B cell (primary cell): Measurements from ENCODE around the gene SLC13A4. TPM values are rescaled to one million over a fixed set of nuclear protein-coding genes. Genes with fewer than 3 reads are reported as not detected.

ENCODE experiments used
- ATAC-seq: fragments of 200-7000 bp; cut with Tn5 transposase; one replicate; pipeline ENCODE4 v1.10.0; 2021; ENCODE audit warnings: low read depth, mild to moderate bottlenecking, moderate number of reproducible peaks, moderate library complexity
- CTCF ChIA-PET: fragments of 350-600 bp; sonication (Branson Sonifier 250); formaldehyde crosslinking; loops from one replicate; lab custom pipeline; 2021; ENCODE audit warnings: antibody characterized with exemption, inconsistent platforms; lab: Charles Lee
- POLR2A ChIA-PET: fragments of 350-600 bp; sonication (Branson Sonifier 250); formaldehyde crosslinking; loops from one replicate; lab custom pipeline; 2021; ENCODE audit warnings: antibody characterized with exemption; lab: Charles Lee
- DNase-seq: peaks from one replicate; pipeline ENCODE4 v3.0.0; 2013
- H2AFZ ChIP-seq: 2 replicates; pipeline ENCODE4 v1.6.1; 2012; ENCODE audit warnings: mild to moderate bottlenecking, low read depth, low read length; ENCODE audit not compliant: insufficient read depth, poor library complexity, severe bottlenecking
- H3K27ac ChIP-seq, 2 donors: 1 replicate in 1 of 2; 2 replicates in 1 of 2; pipeline ENCODE4 v1.5.1; 2012 to 2013; ENCODE audit warnings: low read length in 2 of 2, mild to moderate bottlenecking in 2 of 2, moderate library complexity in 1 of 2
- H3K27me3 ChIP-seq, 4 experiments: fragments of 200-600 bp in 1 of 4; sonication (generic) in 1 of 4; replicated peaks in 1 of 4; 1 replicate in 2 of 4; 2 replicates in 2 of 4; pipeline versions ENCODE4 v1.6.1 to v1.7.0; 2013 to 2016; ENCODE audit warnings: low read length in 3 of 4, mild to moderate bottlenecking in 2 of 4, mixed read lengths in 1 of 4, moderate library complexity in 1 of 4; ENCODE audit not compliant: insufficient read depth in 4 of 4, control insufficient read depth in 3 of 4; ENCODE audit errors: control extremely low read depth in 1 of 4
- H3K36me3 ChIP-seq, 2 experiments: replicated peaks in 1 of 2; 1 replicate in 1 of 2; 2 replicates in 1 of 2; pipeline versions ENCODE4 v1.6.1 to v1.7.1; 2013; ENCODE audit warnings: low read length in 1 of 2; ENCODE audit not compliant: insufficient read depth in 2 of 2, control insufficient read depth in 1 of 2; ENCODE audit errors: control extremely low read depth in 1 of 2, extremely low read depth in 1 of 2
- H3K4me1 ChIP-seq, 2 donors: fragments of 200-600 bp in 1 of 2; sonication (generic) in 1 of 2; 1 replicate in 1 of 2; 2 replicates in 1 of 2; pipeline versions ENCODE4 v1.5.1 to v1.6.1; 2013 to 2017; ENCODE audit warnings: low read length in 2 of 2; ENCODE audit not compliant: control insufficient read depth in 2 of 2, insufficient read depth in 2 of 2
- H3K4me2 ChIP-seq: replicated peaks from 2 replicates; pipeline ENCODE3; 2012; ENCODE audit warnings: mild to moderate bottlenecking, low read depth, low read length; ENCODE audit not compliant: poor library complexity, severe bottlenecking
- H3K4me3 ChIP-seq, 5 experiments: fragments of 200-600 bp in 1 of 5; sonication (generic) in 1 of 5; 1 replicate in 3 of 5; 2 replicates in 2 of 5; pipeline versions ENCODE4 v1.5.1 to v1.7.0; 2011 to 2016; ENCODE audit warnings: low read length in 4 of 5, mild to moderate bottlenecking in 4 of 5, low read depth in 2 of 5, control low read depth in 1 of 5, moderate library complexity in 1 of 5; ENCODE audit not compliant: insufficient read depth in 1 of 5; ENCODE audit errors: control extremely low read depth in 1 of 5, extremely low read depth in 1 of 5
- H3K79me2 ChIP-seq: fragments of 200-600 bp; sonication (generic); one replicate; pipeline ENCODE4 v1.6.0; 2016; ENCODE audit warnings: low read length; ENCODE audit not compliant: control insufficient read depth, insufficient read depth
- H3K9ac ChIP-seq: fragments of 200-600 bp; sonication (generic); 2 replicates; pipeline ENCODE4 v1.6.1; 2017; ENCODE audit warnings: mild to moderate bottlenecking, low read length, moderate library complexity
- H3K9me3 ChIP-seq, 3 donors: one replicate each; pipeline versions ENCODE4 v1.6.1 to v1.7.1; 2013; ENCODE audit warnings: low read length in 2 of 3; ENCODE audit not compliant: control insufficient read depth in 2 of 3, insufficient read depth in 1 of 3; ENCODE audit errors: control extremely low read depth in 1 of 3
- H4K20me1 ChIP-seq: 2 replicates; pipeline ENCODE4 v1.6.0; 2012; ENCODE audit warnings: mild to moderate bottlenecking, low read length; ENCODE audit not compliant: insufficient read depth, control insufficient read depth, poor library complexity, severe bottlenecking
- H3K27ac Mint-ChIP-seq: one replicate; pipeline ENCODE4 v1.8.0; 2021; ENCODE audit warnings: mixed read lengths
- H3K27me3 Mint-ChIP-seq: one replicate; pipeline ENCODE4 v1.8.0; 2021; ENCODE audit warnings: mixed read lengths
- H3K4me1 Mint-ChIP-seq: one replicate; pipeline ENCODE4 v1.8.0; 2021; ENCODE audit warnings: mixed read lengths
- H3K4me3 Mint-ChIP-seq: one replicate; pipeline ENCODE4 v1.8.0; 2021; ENCODE audit warnings: mixed read lengths
- H3K9me3 Mint-ChIP-seq: one replicate; pipeline ENCODE4 v1.8.0; 2022; ENCODE audit warnings: mixed read lengths; ENCODE audit not compliant: insufficient read depth
- CTCF ChIP-seq: fragments of 200-600 bp; IDR thresholded peaks from one replicate; pipeline ENCODE4 v1.8.0; 2022; ENCODE audit warnings: antibody characterized with exemption, mild to moderate bottlenecking
- EZH2 ChIP-seq: IDR thresholded peaks from 2 replicates; pipeline ENCODE4 v1.6.1; 2012; ENCODE audit warnings: borderline replicate concordance, low read depth, mild to moderate bottlenecking, moderate library complexity, low read length; ENCODE audit not compliant: insufficient read depth, poor library complexity, severe bottlenecking
- WGBS: methylation state at CpG from one replicate; pipeline ENCODE4 v1.1.5; 2013; ENCODE audit warnings: missing lambda C conversion rate; ENCODE audit not compliant: insufficient coverage; 5-methylcytosine and 5-hydroxymethylcytosine counted together
- intact Hi-C: fragments of 100-400 bp; cut with micrococcal nuclease; formaldehyde crosslinking; loops from one replicate; pipeline ENCODE4 v1.10.0; 2022
- polyA plus RNA-seq: library from polyadenylated mRNA; depleted of rRNA; stranded (reverse); fragments of >200 nt; gene quantifications from 2 replicates; pipeline ENCODE4 v1.2.3, GENCODE V29; 2012
- total RNA-seq, 2 donors: library from RNA; stranded (reverse); fragments of 120-200 nt in 1 of 2; gene quantifications; 1 replicate in 1 of 2; 2 replicates in 1 of 2; pipeline versions ENCODE4 v1.2.3 to v1.2.4, GENCODE V29; 2013 to 2022

SLC13A4 gene
- total and polyA plus RNA-seq, 2 donors (not counting 1 experiment from before 2014, with no cell fraction given): not detected

DNA sequence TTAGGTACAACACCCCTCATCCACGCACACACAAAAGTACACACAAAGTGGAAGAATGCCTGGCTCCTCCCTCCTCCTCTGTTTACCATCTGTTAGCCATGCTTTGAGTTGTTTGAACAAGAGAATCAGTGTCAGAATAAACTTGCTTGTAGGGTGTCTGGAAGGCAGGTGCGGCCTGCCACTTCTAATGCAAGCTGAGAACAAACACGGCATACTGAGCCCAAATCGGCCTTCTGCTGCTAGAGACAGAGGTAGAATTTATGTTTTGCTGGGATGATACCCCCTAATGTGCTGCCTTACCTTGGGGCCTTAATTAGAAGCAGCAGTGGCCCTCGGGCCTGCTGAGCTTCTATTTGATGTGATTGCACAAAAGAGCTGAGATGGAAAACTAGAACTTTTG lies 45.5 kb upstream of the SLC13A4 start:
- H3K27me3 Mint-ChIP-seq: peaks cover 10% of the 10 kb centered on the region
- CTCF ChIA-PET: no interaction called here
- 100% methylated on average over 3 of the region's 5 CpGs for WGBS
- Histone ChIP-seq H3K9ac (no peak overlapping the region), H3K4me3 (no peak overlapping the region), H4K20me1 (no peaks in the 10 kb centered on the region), H3K27ac (no peak overlapping the region), H3K4me1 (no peaks in the 10 kb centered on the region), H3K4me2 (no peak overlapping the region), H3K9me3 (no peaks in the 10 kb centered on the region), H3K36me3 (no peaks in the 10 kb centered on the region), H3K27me3 (peaks cover 0 to 3% (median 0%) of the 10 kb centered on the region in 4 experiments), H3K79me2 (no peaks in the 10 kb centered on the region), H2AFZ (no peak overlapping the region)
- intact Hi-C loops: no loop called here
- no peaks in the 10 kb centered on the region for H3K9me3 Mint-ChIP-seq
- H3K4me3 Mint-ChIP-seq: no peak overlapping the region
- DNase-seq (no peak), ATAC-seq (no peak)
- TF ChIP-seq CTCF (no peak), EZH2 (no peak)
- POLR2A ChIA-PET: no interaction called here
- no peaks in the 10 kb centered on the region for H3K4me1 Mint-ChIP-seq
- no peak overlapping the region for H3K27ac Mint-ChIP-seq

DNA sequence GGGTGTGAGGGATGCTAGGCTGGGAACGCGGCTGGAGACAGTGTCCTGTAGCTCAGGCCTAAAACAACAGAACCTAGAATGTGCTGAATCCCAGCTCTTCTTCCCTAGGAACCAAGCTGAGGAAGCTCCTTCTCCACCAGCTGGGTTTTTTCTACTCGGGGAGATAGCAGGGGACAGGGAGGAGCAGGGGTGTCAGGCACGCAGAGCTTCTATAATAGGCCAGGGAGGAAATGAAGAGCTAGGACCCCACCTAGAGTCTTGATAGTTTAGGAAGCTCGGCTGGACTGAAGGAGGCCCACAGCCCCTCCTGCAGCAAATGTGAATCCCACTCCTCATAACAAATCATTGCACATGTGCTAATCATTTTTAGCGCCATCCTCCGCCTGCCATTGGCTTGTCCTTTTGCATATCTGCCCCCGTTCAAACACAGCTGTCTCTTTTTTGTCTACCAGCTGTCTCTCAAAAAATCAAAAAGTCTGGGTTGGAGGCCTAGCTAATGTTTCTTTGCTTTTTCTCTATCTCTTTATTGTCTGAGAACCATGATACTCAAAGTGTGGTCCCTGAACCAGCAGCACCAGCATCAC lies 44.7 kb upstream of the SLC13A4 start:
- Mint-ChIP-seq H3K9me3 (no peaks in the 10 kb centered on the region), H3K27ac (no peak overlapping the region), H3K4me3 (no peak overlapping the region), H3K27me3 (peaks cover 13% of the 10 kb centered on the region), H3K4me1 (no peaks in the 10 kb centered on the region)
- DNase-seq: no peak
- Histone ChIP-seq H3K27me3 (peaks cover 0 to 5% (median 2%) of the 10 kb centered on the region in 4 experiments), H3K4me3 (no peak overlapping the region), H3K27ac (no peak overlapping the region), H3K79me2 (no peaks in the 10 kb centered on the region), H3K4me1 (no peaks in the 10 kb centered on the region), H3K36me3 (no peaks in the 10 kb centered on the region), H3K9me3 (no peaks in the 10 kb centered on the region), H3K9ac (no peak overlapping the region), H4K20me1 (no peaks in the 10 kb centered on the region), H2AFZ (no peak overlapping the region), H3K4me2 (no peak overlapping the region)
- ChIA-PET POLR2A (no interaction called here), CTCF (no interaction called here)
- TF ChIP-seq CTCF (no peak), EZH2 (no peak)
- 92% methylated on average over 3 of the region's 8 CpGs for WGBS
- intact Hi-C loops: no loop called here
- ATAC-seq: no peak
